Caki2 (cell line): ENCODE results near the gene PKP1. TPM values are rescaled to one million over a fixed set of nuclear protein-coding genes. Genes with fewer than 3 reads are reported as not detected.

ENCODE experiments used
- DNase-seq: peaks from one replicate; pipeline ENCODE4 v3.0.0-alpha.2; 2015; ENCODE audit warnings: low read depth
- in situ Hi-C: cut with HindIII; loops from 2 replicates; pipeline ENCODE4 v1.10.0; 2016; ENCODE audit warnings: low sequenced_read_pairs, low pct_unique_long_range_greater_than_20kb, mixed read lengths
- total RNA-seq: library from RNA; depleted of rRNA; stranded (reverse); fragments of >200 nt; shearing (Covaris generic); gene quantifications from 2 replicates; pipeline ENCODE4 v1.2.3, GENCODE V29; 2014; ENCODE audit warnings: low replicate concordance; rRNA removed

The PKP1 gene
- total RNA-seq, 1 experiment from 2014 or later, result not detected

DNA sequence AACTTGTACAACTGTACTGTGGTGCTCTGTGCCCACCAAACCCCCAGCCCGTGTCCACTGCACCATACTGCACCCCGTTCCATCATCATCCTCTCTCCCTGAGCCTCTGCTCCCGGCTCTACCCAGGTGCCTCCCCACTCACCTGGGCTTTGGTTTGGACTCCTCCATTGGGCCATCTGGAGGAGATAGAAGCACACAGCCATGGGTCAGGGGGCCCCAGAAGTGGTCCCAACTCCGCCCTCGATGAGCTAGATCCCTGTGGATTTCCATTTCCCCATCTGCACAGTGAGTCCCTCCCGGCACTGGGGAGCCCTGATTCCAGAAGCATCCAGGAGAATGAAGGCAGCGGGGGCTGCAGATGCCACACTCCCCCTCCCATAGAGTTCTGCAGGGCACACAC lies 83.4 kb downstream of the PKP1 start:
- in situ Hi-C loops, result no loop called here
- DNase-seq, result no peak

DNA sequence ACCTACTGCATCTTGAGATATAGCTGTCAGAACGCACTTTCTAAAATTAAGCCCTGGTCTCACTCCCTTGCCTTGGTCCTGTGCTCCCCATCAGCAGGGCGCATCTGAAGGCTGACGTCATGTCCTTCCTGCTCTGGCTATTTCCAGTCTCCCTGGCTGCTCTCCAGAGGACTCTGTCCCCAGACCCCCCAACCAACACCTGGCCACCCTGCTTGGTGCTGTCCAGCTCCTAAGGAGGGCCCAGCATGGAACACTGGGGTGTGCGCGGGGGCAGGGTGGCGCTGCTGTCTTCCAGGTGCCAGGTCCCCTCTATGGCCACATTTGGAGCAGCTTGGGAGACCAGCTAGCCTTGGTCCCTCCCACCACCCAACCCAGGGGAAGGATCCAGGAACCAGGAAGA lies 85.9 kb downstream of the PKP1 start:
- in situ Hi-C loops, result no loop called here
- no peak for DNase-seq

DNA sequence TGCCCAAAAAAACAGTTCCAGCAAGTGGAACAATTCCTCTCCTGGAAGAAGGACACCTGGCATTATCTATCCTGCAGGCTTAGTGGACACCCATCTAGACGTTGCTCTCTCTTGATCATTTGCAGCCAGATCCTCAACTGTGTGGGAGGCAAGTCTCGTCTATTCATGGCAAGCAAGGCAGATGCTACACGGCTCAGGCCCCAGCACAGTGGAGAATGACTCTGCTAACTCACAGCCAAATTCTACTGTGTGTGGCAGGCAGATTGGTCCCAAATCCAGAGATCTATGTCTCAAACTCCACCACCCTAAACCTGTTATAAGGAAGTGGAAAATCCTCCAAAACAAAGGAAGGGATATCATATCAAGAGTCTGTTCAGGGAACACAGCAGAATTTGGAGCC lies 87.2 kb downstream of the PKP1 start:
- in situ Hi-C loops, result no loop called here
- no peak for DNase-seq

DNA sequence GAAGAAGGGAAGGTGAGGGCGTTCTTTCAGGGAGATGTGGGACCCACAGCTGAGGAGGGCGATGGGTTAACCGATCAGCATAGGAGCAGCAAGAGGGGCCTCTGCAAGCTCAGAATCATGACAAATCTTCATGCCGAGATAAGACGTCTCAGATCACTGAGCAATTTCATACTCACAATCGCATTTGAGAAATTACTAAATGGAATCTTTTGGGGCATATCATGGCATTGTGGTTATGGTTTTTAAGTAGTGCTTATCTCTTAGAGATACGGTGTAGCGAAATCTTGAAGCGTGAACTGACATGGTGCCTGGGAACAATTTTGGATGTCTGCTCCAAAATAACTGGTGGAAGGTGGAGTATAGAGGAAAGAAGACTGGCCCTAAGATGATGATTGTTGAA lies 88.0 kb downstream of the PKP1 start:
- in situ Hi-C loops, result no loop called here
- no peak for DNase-seq

DNA sequence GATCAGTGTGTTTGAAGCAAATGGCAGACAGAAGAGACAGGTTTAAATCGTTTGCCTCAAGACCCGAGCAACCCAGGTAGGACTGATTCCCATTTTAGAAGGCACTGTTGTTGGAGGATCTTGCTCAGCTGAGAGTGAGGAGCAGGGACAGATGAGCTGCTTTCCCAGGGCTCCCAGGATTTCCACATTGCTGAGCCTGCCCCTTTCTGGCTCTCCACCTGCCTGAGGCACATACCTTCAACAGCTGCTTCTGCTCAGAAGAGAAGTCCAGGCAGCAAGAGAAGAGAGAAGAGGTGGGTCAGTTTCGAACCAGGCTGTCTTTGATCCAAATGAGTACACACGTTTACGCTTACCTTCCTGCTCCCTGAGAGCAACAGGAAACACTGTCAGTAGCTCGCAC lies 88.5 kb downstream of the PKP1 start:
- in situ Hi-C loops, result no loop called here
- no peak for DNase-seq

DNA sequence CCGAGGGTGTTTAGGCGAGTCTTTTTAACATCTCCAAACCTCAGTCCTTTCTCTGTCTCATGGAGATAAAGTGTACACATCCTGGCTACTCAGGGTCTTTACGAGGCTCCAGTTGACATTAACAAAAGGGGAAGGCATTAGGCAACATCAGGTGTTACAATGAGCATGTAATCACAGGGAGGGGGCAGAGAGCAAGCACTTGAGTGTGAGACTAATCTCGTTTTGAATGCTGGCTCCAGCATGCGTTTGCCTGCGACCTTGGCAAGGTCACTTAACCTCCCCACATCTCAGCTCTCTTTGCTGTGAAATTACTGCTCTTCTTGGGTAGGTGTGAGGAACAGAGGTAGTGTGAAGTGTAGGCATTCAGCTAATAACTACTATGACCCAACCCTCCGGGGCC lies 91.1 kb downstream of the PKP1 start:
- in situ Hi-C loops, result no loop called here
- no peak for DNase-seq

DNA sequence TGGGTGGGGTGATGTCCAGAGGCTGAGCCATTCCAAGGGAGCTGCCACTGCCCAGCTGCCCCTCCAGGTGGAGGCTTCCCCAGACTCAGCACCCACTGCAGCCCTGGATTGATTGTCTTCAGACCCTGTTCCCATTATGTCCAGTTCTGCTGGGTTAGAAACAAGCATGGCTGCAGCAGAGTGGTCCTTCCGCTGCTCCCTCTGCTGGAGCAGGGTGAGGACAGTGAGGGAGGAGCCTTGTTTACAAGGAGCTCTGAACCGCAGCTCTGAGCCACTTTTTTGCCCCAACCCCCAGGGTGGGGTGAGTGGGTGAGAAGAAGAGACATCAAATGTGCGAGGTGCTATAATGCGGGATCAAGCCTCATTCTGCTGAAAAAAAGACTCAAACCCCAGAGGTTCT lies 91.9 kb downstream of the PKP1 start:
- in situ Hi-C loops, result no loop called here
- DNase-seq, result no peak

DNA sequence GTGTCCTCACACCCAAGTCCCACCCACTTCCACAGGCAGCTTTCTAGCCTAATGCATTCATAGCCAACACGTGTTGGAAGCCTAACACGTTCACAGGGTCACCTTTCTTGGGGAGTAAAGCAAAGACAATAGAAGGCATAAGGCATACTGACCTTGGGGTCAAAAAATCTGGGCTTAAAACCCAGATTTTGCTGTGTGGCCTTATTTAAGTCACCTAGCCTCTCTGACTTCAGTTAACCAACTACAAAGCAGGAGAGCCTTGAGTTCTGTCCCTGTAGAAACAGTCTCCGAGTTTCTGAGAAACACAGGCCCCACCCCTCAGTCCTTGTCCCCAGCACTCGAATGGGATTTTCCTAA lies 92.8 kb downstream of the PKP1 start:
- in situ Hi-C loops, result no loop called here
- no peak for DNase-seq

DNA sequence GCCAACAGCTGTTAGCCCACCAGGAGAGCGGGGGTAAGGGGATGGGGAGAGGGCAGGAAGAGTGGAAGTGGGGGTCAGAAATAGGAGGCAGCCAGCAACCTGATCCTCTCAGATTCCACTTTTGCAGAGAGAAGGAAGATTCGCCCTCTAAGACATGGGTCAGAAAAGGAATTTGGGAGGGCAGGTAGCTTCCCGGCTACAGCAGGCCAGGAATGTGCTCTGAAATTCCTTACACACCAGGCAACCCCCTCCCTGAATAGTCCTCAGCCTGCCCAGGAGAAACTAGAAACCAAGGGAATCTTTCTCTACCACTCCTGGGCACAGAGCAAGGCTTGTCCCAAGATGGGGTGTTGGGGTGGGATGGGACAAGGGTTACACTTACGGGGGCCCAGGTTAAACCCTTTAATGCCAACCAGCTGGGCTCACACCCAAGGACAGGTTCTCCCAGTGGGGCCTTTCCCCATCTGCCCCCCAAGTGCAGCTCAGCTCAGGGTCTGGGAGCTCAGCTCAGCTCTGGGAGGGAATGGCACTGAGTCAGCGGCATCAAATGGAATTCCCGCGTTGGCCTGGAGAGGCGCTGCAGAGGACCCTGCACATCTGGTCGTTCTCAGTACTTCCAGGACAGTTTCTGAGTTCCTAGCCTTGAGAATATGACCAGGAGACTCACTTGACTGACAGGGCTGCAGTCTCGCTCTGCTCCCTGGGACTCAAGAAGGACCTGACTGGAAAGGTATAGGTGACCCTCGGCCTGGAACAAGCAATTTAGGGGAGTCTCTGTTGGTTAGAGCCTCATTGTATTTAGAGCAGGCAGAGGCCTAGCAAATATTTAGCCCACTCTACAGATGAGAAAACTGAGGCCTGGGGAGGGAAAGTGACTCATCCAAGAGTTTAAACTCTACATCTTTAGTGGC lies 93.4 kb downstream of the PKP1 start:
- in situ Hi-C loops, result no loop called here
- DNase-seq, result no peak

DNA sequence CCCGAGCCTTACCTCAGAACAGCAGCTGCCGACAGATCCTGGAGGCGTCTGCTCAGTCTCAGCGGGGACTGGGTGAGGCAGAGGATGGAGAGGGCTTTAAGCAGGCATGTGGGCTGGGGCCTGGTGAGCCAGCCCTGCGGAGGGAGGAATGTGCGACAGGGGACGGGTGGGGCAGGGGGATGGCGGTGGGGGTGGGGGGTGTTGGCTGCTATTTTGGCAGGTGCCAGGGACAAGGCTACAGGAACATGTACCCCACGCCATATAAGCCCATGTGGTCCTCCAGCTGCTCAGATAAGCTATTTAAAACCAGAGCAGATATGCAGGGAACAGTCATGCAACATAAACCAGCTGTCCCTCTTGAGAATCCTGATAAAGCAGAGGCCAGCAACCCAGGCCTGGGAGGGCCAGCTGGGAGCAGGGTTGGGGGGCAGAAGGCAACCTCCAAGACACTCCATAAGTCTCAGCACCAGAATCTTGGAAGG lies 94.3 kb downstream of the PKP1 start, which contains the start of gene TNNT2:
TSS of gene TNNT2 (minus strand) at position 70 of the 482 bp plus-strand sequence. CDS start 4,426 bp downstream, outside the sequence.
- DNase-seq, result no peak
- in situ Hi-C loops, result no loop called here

DNA sequence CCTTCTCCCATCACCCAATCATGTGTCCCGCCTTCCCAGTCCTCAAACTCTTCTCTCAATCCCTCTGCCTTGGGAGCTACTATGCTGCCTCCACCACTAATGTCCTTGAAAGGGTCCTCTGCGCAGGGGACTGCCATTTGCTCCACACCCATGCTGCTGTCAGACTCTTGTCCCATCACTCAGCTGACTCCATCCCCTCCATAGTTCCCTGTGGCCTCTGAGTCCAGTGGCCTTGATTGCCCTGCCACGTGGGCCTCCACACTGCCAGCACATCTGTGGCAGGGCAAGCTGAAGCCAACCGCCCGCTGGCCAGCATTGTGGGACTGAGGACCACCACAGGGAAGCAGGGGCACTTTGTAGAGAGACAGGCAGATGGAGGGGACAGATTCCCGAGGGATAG lies 95.5 kb downstream of the PKP1 start:
- in situ Hi-C loops, result no loop called here
- no peak for DNase-seq

DNA sequence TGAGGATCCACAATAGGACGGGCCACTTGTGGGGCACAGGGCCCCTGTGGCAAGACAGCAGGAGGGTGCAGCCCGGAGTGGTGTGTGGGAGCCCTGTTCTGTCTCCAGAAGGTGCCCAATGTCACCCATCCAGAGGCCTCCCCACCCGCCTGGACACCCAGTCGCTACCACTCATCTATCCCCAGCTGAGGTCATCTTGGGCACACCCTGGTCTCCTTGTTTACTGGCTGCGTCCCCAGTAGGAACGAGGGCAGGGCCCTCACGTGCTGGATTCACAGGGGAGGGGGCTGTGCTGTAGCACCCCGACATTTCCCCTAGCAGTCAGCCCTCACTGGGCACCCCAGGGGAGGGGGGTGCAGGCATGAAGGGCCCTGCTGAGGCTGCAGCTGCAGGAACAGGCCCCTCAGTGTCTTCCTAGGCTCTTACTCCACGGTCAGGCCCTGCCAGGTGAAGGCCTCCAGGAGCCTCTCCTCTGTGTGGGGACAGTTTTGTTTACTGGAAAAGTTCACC lies 96.5 kb downstream of the PKP1 start:
- no peak for DNase-seq
- in situ Hi-C loops, result no loop called here

DNA sequence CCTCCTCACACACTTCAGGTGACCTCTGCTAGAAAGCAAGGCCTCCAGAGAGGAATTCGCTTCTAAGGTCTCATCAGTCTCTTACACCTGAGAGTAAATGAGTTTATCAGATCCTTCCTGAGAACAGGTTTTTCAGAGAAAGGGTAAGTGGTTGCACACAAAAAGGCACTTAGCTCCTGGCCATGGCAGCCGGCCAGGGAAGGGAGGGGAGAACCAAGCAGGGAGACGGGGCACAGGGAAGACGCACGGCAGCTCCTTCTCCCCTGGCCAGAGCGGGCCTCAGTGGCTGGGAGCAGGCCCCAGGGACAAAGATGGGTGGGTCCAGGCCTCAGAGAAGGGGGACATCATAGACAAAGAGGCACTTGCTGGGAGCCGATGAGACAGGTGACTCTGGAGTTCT lies 97.8 kb downstream of the PKP1 start:
- in situ Hi-C loops, result no loop called here
- DNase-seq, result no peak

Other genes starting within 250 kb of the PKP1 start
- gene CACNA1S, start 171.1 kb upstream of the PKP1 start, total RNA-seq, result not detected in 2 replicates
- gene ASCL5, start 156.3 kb upstream of the PKP1 start, total RNA-seq, result 0.07 and 0.41 TPM in 2 replicates
- 388 and 475 TPM in 2 replicates for gene TMEM9, start 129.0 kb upstream of the PKP1 start, total RNA-seq
- 65.4 and 75.0 TPM in 2 replicates for gene IGFN1, start 92.7 kb upstream of the PKP1 start, total RNA-seq
- not detected in 2 replicates for gene TNNT2, start 94.2 kb downstream of the PKP1 start, total RNA-seq
- 3.6 TPM in 1 of 2 replicates, not detected in the other for gene LAD1, start 115.8 kb downstream of the PKP1 start, total RNA-seq
- not detected in 2 replicates for gene TNNI1, start 138.2 kb downstream of the PKP1 start, total RNA-seq
- gene PHLDA3, start 185.7 kb downstream of the PKP1 start, total RNA-seq, result 162 and 199 TPM in 2 replicates
- gene CSRP1, start 223.6 kb downstream of the PKP1 start, total RNA-seq, result 235 and 239 TPM in 2 replicates